B cell (primary cell): ENCODE results near the gene ACOT11.

Experiments
- EZH2 ChIP-seq: IDR thresholded peaks from 2 replicates; pipeline ENCODE4 v1.6.1; 2012; ENCODE audit warnings: borderline replicate concordance, low read depth, mild to moderate bottlenecking, moderate library complexity, low read length; ENCODE audit not compliant: insufficient read depth, poor library complexity, severe bottlenecking
- TF ChIP-seq, protein P1 (sequence below): fragments of 200-600 bp; IDR thresholded peaks from one replicate; pipeline ENCODE4 v1.8.0; 2022; ENCODE audit warnings: antibody characterized with exemption, mild to moderate bottlenecking

- TF ChIP-seq EZH2 = no peak
- TF ChIP-seq, protein P1, sequence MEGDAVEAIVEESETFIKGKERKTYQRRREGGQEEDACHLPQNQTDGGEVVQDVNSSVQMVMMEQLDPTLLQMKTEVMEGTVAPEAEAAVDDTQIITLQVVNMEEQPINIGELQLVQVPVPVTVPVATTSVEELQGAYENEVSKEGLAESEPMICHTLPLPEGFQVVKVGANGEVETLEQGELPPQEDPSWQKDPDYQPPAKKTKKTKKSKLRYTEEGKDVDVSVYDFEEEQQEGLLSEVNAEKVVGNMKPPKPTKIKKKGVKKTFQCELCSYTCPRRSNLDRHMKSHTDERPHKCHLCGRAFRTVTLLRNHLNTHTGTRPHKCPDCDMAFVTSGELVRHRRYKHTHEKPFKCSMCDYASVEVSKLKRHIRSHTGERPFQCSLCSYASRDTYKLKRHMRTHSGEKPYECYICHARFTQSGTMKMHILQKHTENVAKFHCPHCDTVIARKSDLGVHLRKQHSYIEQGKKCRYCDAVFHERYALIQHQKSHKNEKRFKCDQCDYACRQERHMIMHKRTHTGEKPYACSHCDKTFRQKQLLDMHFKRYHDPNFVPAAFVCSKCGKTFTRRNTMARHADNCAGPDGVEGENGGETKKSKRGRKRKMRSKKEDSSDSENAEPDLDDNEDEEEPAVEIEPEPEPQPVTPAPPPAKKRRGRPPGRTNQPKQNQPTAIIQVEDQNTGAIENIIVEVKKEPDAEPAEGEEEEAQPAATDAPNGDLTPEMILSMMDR = no peak
Measured at GRCh38 chr1:54500107-54500431, 48.0 kb upstream of the ACOT11 start.
